HG02943 (cell line): ENCODE measurements around the gene CHML.

ENCODE experiments used
- ATAC-seq: cut with Tn5 transposase; IDR thresholded peaks from one replicate; pipeline ENCODE4 v1.9.1; 2021; ENCODE audit warnings: mild to moderate bottlenecking, low read depth, moderate library complexity; ENCODE audit not compliant: unreplicated experiment

Gene CHML

DNA sequence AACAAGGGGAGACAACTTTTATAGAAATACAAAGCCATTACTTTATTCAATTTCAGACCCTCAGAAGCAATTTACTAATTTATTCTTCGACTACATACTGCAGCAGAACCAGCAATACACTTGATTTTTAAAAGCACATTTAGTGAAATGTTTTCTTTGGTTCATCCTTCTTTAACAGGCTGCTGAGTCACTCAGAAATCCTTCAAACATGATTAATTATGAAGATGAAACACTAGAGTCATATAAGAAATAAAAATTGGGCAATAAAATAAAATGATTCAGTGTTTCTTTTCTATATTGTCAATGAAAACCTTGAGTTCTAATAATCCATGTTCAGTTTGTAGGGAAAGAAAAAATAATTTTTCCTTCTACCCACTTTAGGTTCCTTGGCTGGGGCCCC, 47.0 kb downstream of the CHML start:
- ATAC-seq, result no peak

GRCh38 chr1:241592273-241592958, 47.8 kb downstream of the CHML start:
- ATAC-seq, result no peak

- ATAC-seq, result no peak
These were observed 48.4 kb downstream of the CHML start for GRCh38 chr1:241591736-241592135.

DNA sequence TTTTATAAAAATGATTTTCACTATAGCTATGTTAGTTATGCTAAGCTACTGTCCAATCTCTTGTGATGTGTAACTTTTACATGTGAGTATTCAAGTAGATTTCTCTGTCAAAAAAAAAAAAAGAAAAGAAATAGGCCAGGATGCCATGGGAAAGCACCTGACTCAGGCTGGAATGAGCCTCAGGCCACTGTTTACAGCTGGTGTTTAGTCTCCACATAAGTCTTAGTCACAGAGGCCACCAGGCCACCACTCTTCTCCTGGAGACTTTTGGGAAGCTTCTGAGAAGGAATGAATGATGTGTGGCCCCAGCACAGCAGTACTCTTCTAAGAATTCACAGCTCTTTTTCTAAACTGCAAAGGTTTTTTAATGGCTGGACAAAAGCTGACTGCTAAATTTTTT, 48.9 kb downstream of the CHML start:
- no peak for ATAC-seq

GRCh38 chr1:241590719-241591118, 49.5 kb downstream of the CHML start:
- no peak for ATAC-seq
